SHP77 treated with DMSO at 0.1 percent for 48 hours (cell line): ENCODE measurements around the gene DPP8.
"Not testable (repeated sequence)": the region's sequence is repeated elsewhere in the genome, so short reads cannot be mapped to it uniquely, and the experiment has no call there.

Source experiments
- DNase-seq: peaks from one replicate; lab custom pipeline; 2025; lab: John Stamatoyannopoulos, UW

Gene DPP8

DNA sequence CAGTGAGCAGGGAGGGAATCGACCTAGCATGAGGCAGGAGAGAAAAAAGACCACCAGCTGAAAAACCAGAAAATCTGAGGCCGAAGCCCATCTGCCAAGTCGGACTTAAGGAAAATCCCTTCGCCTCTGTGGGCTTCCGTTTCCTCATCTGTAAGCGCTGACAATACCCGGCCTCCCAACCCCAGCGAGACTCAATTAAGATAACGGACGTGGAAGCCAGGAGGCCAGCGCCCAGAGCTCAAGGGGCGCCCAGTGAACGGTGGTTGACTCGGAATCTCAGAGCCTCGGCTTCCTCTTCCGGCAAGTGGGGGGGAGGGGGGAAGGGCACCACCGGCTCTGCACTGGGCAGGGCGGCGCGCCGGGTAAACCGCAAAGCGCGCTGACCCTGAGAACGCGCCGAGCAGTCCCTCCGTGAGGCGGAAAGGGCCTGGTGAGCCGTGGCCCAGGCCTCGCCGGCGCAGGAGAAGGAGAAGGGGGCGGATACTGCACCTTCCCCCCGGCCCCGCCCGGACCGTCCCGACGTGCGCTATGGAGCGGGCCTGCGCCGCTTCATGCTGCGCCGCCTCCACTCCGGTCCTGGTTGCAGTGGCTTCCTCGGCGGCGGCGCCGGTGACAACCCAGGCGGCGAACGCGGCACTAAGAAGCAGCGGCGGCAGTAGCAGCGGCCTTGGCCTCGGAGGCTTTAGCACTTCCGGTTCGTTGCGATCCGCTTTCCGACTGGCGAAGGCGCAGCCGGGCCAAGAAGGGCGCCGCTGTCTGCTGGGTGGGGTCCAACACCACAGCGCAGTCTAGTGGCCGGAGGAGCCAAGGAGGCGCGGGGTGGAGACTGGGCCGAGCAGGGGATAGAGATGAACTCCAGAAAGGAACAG lies at the start of gene DPP8:
Gene DPP8, minus strand, starts transcription at position 693 of the 869 bp plus-strand sequence. CDS start 5,136 bp downstream, outside the sequence.
- DNase-seq: peak; percentile 93

DNA sequence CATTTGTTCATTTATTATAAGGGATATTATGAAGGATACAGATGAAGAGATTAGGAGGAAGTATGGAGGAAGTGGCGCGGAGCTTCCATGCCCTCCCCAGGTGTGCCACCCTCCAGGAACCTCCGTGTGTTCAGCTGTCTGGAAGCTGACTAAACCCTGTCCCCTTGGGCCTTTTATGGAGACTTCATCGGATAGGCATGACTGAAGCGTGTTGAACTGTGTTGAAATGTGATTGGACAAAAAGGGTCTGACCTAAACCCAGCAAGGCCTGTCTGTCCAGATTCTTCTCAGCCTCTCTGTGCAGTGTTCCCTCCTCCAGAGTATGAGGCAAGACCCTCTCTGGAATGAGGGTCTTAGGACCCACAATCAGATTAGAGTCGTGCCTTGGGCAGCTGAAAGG lies 44.4 kb upstream of the DPP8 start:
- DNase-seq: no peak

DNA sequence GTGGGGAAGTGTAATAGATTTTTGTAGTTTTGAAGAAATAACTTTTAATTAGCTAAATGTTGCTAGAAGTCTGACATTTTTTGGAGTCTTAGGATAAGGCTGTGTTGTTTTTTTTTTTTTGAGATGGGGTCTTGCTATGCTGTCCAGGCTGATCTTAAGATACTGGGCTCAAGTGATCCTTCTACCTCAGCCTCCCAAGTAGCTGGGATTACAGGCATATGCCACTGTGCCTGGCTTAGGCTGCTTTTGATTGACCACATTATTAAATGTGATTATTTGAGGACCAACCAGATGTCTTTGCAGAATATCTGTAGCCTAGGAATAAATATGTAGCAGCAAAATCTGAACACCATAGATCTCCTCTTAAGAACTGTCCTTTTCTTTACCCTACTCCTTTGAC lies 42.5 kb upstream of the DPP8 start:
- no peak for DNase-seq

DNA sequence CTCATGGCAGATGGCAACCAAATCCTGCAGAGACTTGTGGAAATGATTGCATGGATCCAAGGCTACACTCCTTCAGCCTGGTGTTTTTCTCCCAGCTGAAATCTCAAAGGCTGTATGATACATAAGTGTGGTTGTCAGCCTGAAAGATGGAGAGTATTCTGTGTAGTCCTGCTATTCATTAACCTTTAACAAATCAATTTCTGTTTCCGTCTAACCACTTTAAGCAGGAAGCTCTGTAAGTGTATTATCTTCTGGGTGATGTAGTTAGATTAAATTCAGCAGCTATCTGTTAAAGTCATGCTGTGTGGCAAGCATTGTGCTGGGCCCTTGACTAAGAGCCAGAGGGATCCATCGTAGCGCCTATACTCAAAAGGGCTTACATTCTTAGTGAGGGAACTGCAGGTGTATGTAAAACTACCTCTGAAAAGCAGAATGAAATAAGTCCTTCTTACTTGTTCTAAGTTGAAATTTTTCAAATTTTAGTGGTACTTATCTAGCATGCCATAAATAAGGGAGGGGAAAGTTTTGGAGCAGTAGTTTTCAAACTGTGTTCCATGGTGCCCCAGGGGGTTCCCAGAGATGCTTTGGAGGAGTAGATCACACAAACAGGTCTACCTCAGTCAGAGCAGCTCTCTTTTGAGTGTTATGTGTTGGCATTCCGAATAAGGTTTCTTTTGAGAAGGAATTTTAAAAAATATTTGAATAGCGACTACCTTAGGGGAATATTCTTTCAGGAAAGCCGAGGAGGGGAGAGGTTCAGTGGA lies 41.7 kb upstream of the DPP8 start:
- no peak for DNase-seq

DNA sequence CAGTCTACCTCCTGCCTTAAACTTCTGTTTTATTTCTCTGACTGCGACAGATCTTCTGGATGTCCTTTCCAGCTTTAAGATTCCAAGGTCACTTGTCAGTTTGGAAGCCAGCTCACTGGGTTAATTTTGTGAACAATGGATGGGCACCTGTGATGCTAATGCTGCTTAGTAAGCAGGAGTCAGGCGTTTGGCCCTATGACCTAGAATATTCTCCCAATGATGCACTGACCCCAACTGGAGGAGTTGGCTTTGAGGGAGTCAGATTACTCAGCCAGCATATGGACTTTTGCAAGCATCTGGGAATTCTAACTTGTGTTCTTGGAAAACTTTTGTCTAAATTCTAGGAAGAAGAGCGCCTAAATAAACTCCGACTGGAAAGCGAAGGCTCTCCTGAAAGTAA lies 40.8 kb upstream of the DPP8 start:
- DNase-seq: no peak

DNA sequence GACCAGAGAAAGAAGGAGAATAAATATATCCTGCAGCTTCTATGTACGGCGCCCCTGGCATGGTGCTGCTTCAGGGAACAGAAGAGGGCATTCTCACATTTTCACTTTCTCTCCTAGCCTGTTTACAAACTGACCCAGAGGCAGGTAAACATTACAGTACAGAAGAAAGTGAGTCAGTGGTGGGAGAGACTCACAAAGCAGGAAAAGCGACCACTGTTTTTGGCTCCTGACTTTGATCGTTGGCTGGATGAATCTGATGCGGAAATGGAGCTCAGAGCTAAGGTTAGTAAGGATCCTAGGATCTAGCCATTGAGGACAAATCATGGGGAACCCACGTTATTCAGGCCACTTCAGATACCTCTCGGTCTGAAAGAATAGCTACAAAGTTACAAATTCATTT lies 39.1 kb upstream of the DPP8 start:
- no peak for DNase-seq

DNA sequence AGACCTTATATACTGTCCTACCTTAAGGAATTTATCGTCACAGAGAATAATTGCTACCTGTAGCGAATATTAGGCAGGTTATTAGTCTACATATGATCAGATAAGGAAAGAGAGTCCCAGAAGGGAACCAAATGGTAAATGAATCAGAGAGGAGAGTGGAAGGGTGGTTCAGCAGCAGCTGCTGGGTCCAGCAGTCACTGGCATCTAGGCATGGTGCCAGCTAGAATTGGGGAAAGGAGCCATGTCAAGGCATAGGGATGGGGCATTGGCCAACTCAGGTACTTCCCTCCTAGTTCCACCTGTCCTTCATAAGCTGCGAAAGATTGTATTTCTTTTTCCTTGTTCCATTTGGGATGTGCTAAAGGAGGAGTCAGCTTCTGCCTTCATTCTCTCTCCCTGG lies 36.2 kb upstream of the DPP8 start:
- no peak for DNase-seq

DNA sequence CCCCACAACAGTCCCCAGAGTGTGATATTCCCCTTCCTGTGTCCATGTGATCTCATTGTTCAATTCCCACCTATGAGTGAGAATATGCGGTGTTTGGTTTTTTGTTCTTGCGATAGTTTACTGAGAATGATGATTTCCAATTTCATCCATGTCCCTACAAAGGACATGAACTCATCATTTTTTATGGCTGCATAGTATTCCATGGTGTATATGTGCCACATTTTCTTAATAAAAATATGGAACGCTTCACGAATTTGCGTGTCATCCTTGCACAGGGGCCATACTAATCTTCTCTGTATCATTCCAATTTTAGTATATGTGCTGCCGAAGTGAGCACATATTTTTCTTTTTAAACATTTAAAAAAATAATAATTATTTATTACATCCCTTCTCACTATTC lies 35.4 kb upstream of the DPP8 start:
- DNase-seq: not testable (repeated sequence)

DNA sequence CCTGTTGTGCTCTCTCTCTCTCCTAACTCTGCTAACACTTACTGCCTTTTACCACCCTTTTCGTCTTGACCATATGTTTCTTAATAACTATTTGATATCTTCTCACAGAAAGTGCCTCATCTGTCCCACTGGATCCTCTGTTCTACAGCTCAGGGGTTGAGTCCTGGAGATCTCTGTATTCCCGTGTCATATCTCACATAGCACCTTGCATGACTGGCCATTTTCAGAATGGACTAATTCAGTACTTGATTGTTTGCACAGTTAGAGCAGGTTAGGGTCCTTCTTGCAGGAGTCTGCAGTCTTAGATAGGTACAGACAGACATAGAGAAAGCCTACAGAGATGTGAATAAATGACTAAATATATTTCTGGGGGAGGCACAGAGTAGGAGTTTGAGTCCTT lies 33.7 kb upstream of the DPP8 start:
- DNase-seq: no peak

DNA sequence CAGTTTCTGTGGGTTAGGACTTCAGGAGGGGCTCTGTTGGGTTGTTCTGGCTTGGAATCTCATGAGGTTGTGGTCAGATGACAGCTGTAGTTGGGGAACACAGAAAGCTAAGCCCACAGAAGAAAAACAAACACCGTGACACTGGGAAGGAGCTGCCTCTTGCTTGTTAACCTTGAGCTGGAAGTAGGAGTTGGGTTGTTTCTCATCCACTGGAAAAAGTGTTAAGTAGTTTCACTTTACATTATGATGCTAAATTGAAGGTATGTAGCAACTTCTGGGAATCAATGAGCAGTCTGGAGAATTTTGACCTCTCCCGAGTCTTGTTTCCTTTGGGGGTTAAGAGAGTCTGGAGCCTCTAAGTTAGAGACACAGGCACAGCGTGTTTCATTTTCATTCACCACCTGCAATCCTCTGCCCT lies 33.2 kb upstream of the DPP8 start:
- no peak for DNase-seq

DNA sequence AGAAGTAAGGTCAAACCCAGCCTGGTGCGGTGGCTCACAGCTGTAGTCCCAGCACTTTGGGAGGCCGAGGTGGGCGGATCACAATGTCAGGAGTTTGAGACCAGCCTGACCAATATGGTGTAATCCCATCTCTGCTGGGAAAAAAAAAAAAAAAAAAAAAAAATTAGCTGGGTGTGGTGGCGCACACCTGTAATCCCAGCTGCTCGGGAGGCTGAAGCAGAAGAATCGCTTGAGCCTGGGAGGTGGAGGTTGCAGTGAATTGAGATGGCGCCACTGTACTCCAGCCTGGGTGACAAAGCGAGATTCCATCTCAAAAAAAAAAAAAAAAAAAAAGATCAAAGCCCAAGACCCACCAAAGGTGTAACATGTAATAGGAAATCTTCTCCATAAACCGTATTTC lies 31.8 kb upstream of the DPP8 start:
- not testable (repeated sequence) for DNase-seq

DNA sequence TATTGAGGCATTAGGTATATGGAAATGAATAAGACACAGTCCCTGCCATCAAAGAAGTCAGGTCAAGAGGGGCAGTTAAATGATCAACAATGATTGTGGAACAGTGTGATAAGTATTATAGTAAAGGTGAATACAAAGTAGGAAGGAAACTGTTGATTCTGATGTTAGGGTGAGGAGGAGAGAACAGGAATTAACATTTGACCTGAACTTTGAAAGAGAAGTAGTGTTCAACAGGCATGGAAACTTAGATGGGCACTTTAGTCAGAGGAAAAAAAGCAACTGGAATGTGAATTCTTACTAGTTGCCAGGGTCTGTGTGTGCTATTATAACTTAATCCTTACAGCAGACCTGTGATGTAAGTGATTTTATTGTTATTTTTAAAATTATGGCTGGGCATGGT lies 30.4 kb upstream of the DPP8 start:
- no peak for DNase-seq

DNA sequence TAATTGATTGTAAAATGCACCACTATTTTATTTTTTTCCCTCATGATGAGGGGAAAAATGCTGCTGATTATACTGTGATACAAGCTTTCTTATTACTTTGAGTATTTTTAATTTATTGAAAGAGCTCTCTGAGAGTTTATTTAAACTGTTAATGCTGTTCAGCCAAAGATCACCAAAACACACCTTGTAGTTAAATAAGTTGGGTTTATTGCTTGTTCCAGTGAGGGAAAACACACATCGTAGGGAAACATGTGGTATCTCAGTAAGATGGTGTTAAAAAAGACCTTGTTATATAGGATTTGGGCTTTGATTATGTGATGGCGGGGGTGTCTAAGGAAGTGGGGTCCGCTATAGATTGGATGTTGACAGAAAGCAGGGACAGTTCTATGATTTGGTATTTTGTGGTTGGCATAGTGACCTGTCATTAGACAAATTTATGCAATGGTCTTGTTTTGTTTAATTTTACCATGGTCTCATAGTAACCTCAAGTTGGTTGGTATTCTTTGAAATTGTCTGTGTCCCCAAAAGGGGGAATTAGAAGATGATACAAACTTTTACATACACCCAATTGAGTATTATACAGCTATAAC lies 23.8 kb upstream of the DPP8 start:
- DNase-seq: no peak

DNA sequence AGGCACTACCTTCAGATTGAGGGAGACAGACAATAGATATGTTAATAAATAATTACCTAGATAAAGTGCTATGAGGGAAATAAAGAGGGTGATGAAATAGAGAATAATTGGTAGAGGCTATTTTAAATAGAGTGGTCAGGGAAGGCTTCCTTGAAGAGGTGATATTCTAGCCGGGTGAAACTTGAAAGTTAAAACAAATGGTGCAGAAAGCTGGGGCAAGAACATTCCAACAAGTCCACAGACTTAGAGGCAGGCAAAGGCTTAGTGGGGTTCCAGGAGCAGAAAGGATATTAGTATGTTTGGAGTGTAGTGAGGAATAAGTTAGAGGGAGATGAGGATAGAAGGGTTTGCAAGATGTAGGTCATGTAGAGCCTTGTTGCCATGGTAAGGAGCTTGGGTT lies 22.8 kb upstream of the DPP8 start:
- no peak for DNase-seq

DNA sequence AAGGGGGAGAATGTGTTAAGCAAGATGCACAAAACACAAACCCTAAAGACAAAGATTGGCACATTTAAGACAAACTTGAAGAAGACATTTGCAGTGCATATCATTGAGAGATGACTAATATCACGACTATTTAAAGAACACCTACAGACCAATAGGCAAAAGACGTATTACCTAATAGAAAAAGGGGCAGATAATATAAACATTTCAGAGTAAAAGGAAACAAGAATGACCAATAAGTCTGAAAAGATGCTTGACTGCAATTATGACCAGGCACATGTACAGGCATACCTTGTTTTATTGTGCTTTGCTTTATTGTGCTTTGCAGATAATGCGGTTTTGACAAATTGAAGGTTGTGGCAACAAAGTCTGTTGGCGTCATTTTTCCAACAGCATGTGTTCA lies 17.7 kb upstream of the DPP8 start:
- no peak for DNase-seq

DNA sequence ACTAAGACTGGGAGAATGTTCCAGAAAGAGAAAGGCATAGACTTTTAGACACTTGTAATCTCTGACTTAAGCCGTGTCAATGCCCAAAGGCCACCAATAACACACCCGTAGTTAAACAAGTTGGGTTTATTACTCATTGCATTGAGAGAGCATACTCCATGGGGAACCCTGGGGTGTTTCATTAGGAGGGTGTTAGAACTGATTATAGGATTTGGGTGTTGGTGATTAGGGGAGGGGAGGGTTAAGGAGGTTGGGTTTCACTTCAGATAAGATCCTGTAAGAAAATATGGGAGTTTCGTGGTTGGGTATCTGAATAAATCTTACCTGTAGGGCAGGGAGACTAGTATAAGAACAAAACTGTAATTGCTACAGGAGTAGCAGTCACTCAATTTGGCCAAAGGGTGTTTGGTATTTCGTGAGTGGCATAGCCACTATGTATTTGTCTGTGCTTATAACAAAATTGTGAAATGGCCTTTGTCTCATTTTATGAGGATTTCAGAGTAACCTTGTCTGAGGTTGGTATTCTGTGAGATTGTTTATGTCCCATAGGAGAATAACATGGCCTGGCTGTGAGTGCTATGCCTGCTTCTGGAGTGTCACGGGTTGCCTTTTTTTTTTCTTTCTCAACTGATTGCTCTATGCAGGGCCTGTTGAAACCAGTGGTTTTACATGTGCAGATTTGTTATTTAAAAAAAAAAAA lies 15.7 kb upstream of the DPP8 start:
- DNase-seq: no peak

DNA sequence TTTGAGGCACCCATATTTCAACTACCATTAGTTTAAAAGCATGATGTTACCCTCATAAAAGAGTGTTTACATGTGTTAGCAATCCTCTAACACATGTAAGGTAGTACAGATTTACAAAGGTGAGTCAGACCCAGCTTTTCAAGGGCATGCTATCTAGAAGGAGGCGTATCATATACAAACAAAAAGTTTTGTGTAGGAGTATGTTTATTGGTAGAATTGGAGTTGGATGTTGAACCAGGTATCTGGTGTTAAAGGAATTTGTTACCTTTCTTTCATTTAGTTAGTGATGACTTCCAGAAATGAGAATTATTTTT lies 15.2 kb upstream of the DPP8 start:
- no peak for DNase-seq

DNA sequence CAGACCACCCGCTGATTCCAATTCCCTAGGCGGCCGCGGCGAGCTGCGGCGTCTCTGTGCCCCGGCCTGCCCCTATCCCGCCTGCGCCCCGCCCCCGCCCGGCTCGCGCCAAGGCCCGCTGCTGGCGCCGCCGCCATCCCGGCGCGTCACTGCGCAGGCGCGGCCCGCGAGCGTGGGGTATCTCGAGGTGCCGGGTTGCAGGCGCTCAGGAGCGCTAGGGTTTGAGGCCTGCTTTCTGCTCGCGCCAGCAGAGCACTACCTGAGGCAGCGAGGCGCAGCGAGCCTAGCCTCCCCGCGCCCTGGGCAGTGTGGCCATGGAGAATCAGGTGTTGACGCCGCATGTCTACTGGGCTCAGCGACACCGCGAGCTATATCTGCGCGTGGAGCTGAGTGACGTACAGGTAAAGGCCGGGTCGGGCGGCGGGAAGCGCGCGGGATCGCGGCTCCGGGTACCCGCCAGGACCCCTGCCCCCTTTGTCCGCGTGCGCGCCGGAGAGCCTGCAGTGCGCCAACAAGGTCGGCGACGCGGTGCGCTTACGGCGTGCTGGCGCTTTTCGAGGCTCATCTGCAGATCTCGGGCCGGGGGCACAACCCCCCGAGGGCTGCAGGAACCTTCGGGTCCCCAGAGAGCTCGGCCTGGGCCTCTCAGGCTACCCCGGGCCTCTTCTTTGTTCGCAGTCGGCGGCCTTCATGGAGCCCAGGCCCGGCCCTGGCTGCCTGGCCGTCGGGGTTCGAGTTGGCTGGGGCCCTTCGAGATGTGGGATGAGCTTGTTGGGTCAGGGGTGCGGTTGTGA lies 13.0 kb upstream of the DPP8 start, which contains the start of gene HACD3:
Gene HACD3, plus strand, starts transcription at position 146 of the 794 bp plus-strand sequence. Its CDS starts 169 bp downstream, at position 315.
- peak; percentile 74 for DNase-seq

DNA sequence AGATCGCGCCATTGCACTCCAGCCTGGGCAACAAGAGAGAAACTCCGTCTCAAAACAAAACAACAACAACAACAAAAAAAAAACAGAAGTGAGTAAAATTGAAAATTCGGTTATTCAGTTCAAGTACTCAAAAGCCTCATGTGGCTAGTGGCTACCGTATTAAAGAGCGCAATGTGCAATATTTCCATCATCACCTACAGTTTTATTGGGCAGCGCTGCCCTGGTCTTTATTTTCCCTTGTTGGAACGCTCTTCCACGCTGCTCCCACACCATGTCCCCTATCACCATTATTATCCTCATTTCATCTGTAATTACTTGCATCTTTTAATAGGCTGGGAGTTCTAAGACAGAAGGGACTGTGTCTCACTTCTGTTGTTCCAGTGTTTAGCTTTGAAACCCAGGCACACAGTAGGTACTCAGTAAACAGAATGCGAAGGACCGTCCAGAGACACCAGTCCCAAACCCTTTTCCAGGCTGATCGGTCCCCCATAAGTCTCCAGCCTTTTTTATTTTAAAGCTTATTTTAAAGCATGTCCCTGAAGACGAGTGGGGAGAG lies 12.4 kb upstream of the DPP8 start:
- no peak for DNase-seq

DNA sequence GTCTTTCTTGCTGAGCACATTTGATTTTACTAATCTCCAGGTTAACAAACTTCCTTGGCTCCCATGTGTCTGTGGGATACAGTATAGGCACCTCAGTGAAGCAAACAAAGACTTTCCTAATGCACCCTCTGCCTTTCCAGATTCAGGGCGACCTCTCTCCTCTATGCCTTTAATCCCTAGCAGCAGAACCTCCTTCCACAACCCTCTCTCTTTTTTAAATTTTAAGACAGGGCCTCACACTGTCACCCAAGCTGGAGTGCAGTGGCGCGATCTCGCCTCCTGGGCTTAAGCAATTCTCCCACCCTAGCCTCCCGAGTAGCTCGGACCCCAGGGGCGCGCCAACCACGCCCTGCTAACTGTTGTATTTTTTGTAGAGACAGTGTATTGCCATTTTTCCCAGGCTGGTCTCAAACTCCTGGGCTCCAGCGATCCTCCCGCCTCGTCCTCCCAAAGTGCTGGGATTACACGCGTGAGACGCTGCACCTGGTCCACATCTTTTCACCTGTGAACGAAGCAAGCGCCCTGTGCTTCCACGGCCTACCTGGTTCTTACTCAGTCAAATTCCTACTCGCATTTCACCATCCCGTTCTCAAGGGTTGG lies 11.1 kb upstream of the DPP8 start:
- no peak for DNase-seq

DNA sequence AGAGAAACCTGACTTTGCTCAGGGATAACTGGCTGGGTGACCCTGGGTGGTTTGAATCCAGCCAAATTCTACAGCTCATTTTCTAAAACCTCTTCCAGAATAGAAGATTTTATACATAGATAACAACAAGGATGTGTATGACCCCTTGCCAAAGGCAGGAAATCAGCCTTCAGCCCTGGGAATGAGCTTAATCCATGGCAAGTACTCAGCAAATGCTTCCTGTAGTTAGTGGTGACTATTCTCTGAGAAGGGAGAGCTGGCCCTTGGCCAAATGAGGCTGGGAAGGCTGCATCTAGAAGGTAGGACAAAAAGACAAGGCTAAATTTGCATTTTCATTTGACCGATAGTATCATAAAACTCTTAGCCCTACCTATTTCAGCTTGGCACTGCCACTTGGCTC lies 8.1 kb upstream of the DPP8 start:
- DNase-seq: no peak
